PFSK-1 (cell line): ENCODE measurements around the gene STH.

Source experiments
- FOXP2 ChIP-seq: optimal IDR thresholded peaks from 2 replicates; pipeline ENCODE3; 2011; ENCODE audit warnings: borderline replicate concordance, control low read depth, inconsistent platforms; ENCODE audit not compliant: insufficient read depth; ENCODE audit errors: extremely low read length, extremely low read depth
- POLR2AphosphoS5 ChIP-seq: IDR thresholded peaks from 2 replicates; pipeline ENCODE4 v1.6.1; 2012; ENCODE audit warnings: low read depth, mild to moderate bottlenecking, control low read depth, low read length, moderate library complexity
- SIN3A ChIP-seq: IDR thresholded peaks from 2 replicates; pipeline ENCODE4 v1.6.1; 2012; ENCODE audit warnings: mild to moderate bottlenecking, low read length, moderate library complexity, borderline replicate concordance; ENCODE audit not compliant: insufficient read depth
- TAF1 ChIP-seq: IDR thresholded peaks from 2 replicates; pipeline ENCODE4 v1.6.1; 2012; ENCODE audit warnings: low read length, control low read depth, borderline replicate concordance; ENCODE audit not compliant: insufficient read depth
- TF ChIP-seq, protein P1 (sequence below), 2 experiments: IDR thresholded peaks; 2 replicates each; pipeline versions ENCODE4 v1.6.1 to v1.8.0; 2011 to 2012; ENCODE audit warnings: low read depth in 2 of 2, low read length in 2 of 2, control low read depth in 1 of 2, inconsistent platforms in 1 of 2, mild to moderate bottlenecking in 1 of 2, moderate library complexity in 1 of 2; ENCODE audit not compliant: insufficient read depth in 1 of 2

STH gene

GRCh38 chr17:46001390-46002310, 2.6 kb downstream of the STH start:
- TF ChIP-seq POLR2AphosphoS5 (no peak), FOXP2 (no peak), TAF1 (no peak), SIN3A (no peak)
- TF ChIP-seq, protein P1, sequence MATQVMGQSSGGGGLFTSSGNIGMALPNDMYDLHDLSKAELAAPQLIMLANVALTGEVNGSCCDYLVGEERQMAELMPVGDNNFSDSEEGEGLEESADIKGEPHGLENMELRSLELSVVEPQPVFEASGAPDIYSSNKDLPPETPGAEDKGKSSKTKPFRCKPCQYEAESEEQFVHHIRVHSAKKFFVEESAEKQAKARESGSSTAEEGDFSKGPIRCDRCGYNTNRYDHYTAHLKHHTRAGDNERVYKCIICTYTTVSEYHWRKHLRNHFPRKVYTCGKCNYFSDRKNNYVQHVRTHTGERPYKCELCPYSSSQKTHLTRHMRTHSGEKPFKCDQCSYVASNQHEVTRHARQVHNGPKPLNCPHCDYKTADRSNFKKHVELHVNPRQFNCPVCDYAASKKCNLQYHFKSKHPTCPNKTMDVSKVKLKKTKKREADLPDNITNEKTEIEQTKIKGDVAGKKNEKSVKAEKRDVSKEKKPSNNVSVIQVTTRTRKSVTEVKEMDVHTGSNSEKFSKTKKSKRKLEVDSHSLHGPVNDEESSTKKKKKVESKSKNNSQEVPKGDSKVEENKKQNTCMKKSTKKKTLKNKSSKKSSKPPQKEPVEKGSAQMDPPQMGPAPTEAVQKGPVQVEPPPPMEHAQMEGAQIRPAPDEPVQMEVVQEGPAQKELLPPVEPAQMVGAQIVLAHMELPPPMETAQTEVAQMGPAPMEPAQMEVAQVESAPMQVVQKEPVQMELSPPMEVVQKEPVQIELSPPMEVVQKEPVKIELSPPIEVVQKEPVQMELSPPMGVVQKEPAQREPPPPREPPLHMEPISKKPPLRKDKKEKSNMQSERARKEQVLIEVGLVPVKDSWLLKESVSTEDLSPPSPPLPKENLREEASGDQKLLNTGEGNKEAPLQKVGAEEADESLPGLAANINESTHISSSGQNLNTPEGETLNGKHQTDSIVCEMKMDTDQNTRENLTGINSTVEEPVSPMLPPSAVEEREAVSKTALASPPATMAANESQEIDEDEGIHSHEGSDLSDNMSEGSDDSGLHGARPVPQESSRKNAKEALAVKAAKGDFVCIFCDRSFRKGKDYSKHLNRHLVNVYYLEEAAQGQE (IDR thresholded peaks at IDR 0.05; ENCODE audit: insufficient read depth in 1 of 2, low read depth in 2 of 2, low read length in 2 of 2), result no peak

GRCh38 chr17:46002311-46002972, 3.4 kb downstream of the STH start:
- TF ChIP-seq TAF1, result no peak
- TF ChIP-seq, protein P1 (IDR thresholded peaks at IDR 0.05; ENCODE audit: insufficient read depth in 1 of 2, low read depth in 2 of 2, low read length in 2 of 2), result no peak

- TF ChIP-seq TAF1 (no peak), POLR2AphosphoS5 (no peak), SIN3A (no peak), FOXP2 (no peak)
- TF ChIP-seq, protein P1 (IDR thresholded peaks at IDR 0.05; ENCODE audit: insufficient read depth in 1 of 2, low read depth in 2 of 2, low read length in 2 of 2), result no peak
Observed at GRCh38 chr17:46002973-46003316, 3.9 kb downstream of the STH start.

- TF ChIP-seq FOXP2 (no peak), TAF1 (no peak), SIN3A (no peak), POLR2AphosphoS5 (no peak)
- TF ChIP-seq, protein P1 (IDR thresholded peaks at IDR 0.05; ENCODE audit: insufficient read depth in 1 of 2, low read depth in 2 of 2, low read length in 2 of 2), result no peak
Observed at GRCh38 chr17:46003907-46004748, 5.1 kb downstream of the STH start.
